Measurements from ENCODE around the gene CLCN5.

GRCh38 chrX:49976682-49977197 is 54.3 kb downstream of the CLCN5 start:
- TF ChIP-seq CTCF (IDR thresholded peaks at IDR 0.05) (no peak), POLR2A (IDR thresholded peaks at IDR 0.05) (no peak)
